ENCODE measurements around the gene BPGM.
"Not testable (repeated sequence)": the region's sequence is repeated elsewhere in the genome, so short reads cannot be mapped to it uniquely, and the experiment has no call there.

The BPGM gene

DNA sequence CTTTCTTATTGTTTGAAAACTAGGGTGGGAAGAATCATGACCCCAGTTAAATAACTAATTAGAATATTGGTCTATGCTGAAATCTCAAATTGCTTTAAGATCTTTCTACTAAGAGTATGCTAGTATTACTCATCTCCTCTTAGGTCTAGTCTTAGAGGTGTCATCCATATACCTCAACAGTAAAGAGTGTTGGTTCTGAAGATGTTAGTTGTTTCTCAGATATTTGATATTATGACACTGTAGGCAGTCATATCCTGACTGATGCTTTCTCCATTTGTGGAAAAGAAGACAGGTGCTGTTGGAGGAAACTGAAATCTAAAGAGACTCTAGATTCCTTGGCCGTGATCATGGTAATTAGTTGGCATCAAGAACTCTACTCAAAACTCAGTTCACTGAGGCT is 21.2 kb downstream of the BPGM start:
- no peak for DNase-seq

DNA sequence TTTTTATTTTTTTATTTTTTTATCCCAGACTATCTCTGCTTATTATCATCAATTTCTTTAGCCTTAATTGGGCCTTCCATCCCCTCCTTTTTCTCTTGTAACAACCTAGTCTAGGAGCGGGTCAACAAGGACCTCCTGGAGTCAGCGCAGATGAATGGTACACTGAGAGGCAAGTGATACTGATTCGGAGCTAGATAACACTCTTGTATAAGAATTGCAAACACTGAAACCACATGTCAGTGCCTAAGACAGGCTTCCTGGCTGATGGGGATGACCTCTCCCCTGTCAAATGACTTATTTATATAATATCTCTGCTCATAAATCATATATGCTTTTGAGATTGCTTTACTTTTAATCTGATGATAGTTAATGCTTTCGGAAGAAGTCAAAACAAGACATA is 22.7 kb downstream of the BPGM start:
- no peak for DNase-seq

DNA sequence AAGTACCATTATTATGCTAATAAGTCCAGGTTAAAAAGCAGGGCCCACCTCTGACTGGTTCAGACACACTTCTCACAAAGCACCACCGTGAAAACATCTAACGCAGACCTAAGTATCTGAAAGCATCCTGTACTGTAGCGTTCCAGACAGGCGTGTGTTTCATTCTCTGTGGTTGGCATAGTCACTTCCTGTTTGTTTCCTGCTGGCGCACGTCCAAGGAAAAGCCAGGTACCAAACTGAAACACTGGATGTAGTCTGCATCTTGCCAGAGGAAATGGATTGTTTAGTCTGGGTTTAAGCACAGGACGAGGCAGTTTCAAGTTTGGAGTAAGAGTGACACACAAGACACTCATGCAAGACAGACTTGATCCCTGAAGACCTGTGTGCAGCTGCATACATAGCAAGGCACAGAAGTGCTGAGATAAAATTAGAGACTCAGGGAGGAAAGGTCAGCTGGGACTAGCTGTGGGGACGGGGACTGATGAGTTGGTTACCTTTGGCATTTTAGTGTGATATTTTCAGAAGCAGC is 23.3 kb downstream of the BPGM start:
- peak; percentile 92 for DNase-seq

DNA sequence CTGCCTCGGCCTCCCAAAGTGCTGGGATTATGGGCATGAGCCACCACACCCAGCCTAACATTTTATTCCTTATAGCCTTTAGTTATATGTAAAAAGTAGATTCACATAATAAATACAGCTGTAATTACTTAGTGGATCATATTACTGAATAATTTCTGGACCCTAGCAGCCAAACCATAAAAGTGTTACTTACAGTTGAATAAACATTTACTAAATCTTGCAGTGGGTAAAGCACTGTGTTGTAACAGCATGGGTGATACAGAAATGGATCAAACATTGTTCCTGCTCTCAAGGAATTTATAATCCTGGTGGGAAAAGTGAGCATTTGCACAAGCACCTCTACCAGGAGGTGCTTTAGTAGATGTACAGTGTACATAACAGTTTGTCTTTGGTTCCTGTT is 25.0 kb downstream of the BPGM start:
- no peak for DNase-seq

DNA sequence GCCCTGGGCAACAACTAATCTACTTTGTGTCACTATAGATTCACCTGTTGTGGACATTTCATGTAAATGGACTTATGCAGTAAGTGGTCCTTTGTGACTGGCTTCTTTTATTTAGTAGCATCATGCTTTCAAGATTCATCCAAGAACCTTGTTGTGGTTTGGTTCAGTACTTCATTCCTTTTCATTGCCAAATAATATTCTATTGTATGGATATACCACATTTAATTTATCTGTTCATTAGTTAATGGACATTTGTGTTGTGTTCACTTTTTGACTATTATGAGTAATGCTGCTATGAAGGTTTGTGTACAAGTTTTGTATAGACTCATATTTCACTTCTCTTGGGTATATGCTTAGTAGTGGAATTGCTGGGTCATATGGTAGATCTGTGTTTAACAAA is 27.8 kb downstream of the BPGM start:
- DNase-seq, result no peak

DNA sequence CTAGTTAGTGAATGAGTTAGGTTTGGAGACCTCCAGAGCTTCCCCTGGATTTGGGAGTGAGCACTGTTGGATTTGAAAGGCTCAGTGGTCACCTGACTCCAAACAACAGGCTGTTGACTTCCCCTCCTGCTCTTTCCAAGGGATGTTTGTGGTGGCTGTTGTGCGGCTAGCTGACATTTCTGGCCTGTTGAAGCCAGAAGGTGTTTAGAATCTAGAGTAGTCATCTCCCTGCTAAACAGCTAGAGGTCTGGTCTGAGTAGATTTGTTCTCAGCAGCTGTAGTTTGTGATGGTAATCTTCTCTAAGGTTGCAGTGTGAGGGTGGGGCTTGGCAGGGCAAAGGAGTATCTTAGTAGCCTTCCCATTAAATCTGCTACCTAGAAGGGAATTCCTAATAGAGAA is 30.1 kb downstream of the BPGM start:
- DNase-seq, result no peak

DNA sequence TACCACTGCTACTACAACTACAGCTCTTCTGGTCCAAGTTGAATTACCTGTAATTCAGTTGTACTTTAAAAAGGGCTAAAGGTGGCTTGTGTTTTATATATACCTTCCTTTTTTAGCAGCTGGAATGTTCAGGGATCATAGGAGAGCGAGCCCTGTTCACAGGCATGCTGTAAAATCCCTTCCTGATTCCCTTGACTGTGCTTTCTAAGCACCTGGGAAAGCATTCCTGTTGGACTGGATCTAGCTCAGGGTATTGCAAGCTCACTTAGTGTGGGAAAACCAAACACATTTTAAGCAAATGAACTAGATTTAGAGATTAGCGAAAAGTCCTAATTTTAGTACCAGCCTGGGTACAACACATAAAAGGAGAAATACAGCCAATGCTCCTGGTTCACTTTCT is 31.5 kb downstream of the BPGM start:
- DNase-seq, result no peak

DNA sequence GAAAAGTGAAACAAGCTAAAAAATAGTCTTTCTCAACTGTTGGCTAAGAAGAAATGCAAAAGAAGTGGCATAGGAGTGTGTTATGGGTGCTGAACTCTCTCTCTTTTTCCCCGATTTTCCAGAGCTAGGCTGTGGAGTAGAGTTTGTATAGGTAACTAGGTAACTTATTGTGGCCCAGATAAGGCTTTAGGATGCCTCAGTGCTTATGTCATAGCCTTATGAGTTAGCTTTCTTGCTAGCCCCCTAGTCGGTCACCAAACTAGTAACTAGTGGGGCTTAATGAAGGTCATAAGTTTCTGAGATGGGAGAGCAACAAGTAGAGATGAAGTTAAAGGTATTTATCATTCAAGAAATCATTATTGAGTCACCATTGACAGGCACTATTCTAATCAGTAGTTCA is 32.4 kb downstream of the BPGM start:
- no peak for DNase-seq

DNA sequence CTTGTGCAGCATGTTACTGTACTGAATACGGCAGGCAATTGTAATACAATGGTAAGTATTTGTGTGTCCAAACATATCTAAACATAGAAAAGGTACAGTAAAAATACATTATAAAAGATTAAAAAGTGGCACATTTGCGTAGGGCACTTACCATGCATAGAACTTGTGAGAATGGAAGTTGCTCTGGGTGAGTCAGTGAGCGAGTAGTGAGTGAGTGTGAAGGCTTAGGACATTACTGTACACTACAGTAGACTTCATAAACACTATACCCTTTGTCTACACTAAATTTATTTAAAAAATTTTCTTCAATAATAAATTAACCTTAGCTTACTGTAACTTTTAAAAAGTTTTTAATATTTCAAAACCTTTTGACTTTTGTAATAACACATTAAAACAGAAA is 37.5 kb downstream of the BPGM start:
- DNase-seq, result no peak

DNA sequence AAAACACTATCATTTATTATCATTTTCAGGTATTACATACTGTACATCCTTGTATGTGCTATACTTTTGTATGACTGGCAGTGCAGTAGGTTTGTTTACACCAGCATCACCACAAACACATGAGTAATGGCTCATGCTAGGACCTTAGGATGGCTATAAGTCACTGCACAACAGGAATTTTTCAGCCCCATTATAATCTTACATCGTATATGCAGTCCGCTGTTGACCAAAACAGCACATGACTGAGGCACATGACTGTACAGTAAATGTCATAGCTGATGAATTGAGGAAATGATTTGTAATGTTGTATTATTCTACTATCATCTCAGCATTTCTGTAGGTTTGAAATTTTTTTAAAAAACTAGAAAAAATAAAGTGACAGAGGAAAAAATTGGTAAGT is 38.6 kb downstream of the BPGM start:
- DNase-seq, result no peak

DNA sequence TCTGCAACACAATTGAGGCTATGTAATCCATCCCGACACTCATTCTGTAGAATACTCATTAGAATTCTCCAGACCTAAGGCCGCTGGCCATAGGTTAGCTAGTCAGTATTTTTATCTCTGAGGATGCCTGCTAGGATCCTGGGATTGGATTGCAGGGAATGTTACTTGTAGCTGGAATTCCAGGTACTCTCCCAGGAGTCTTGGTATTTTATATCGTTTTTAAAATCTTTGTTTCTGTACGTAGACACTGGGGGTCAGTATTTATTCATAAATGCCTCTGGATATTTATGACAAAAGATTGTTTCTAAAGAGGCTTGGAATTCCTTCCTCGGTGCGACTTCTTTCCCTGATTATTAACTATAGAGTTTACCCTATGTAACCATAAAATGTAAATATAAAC is 40.1 kb downstream of the BPGM start:
- no peak for DNase-seq

DNA sequence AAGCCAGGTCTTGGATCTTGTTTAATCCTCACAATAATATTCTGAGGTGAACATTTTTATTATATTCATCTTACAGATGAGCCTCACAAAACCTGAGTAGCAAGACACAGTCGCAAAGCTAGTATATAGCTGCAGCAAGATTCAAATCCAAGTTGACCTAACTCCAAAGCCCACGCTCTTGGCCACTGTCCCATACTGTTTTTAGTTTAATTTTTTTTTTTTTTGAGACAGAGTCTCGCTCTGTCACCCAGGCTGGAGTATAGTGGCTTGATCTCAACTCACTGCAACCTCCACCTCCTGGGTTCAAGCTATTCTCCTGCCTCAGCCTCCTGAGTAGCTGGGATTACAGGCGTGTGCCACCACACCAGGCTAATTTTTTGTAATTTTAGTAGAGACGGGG is 42.9 kb downstream of the BPGM start:
- DNase-seq, result not testable (repeated sequence)

DNA sequence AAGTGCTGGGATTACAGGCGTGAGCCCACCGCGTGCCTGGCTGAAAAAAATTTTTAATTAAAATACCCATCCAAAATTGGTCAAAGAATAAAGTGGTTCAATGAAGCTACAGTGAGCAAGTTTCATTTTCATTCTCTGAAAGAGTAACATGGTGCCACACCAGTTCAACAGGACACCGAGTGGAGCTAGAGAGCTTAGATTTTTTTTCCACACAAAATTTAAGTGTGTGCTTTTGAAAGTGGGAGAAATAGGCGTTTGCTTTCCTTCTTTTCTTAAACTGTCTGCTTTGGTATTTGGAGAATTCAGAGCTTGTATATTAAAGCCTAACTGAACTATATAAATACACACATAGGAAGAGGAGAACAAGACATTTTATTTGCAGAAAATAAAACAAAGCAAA is 43.4 kb downstream of the BPGM start:
- no peak for DNase-seq

DNA sequence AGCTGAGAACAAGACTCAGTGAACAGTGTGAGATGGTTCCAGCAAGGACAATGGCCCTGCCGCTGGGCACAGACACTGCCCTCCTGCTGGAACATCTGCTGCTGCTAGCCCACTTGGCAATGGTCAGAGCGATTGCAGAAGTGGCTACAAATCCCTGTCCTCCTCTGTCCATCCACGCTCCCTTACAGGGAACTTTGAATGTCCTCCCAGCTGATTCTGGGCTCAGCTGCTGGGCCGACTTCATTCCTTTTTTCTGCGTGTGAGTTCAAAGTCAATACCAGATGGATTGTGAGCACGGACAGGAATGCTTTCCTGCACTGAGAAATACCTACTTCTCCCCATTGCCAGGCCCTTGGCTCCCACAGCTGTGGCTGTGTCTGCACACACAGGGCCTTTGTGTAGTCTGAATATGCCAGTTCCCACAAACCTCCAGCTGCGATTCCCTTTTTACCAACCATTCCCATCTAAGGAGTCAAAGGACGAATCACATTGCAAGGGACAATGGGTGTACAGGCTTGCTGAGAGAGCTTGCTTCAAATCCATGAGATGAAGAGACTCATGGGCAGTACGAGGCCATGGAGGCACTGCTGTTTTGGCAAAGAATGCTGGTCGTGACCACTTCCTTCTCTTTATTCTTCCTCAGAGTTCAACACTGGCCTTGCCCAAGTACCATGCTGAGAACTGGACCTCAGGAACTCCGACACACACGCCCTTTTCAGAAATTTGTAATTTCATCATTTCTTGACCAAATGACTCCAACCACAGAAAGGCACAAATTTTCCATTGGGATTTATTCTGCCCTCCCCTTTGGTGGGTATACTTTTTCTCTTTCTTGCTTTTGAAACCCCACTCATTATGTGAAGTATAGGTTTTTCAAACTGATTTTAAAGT is 44.2 kb downstream of the BPGM start:
- no peak for DNase-seq

DNA sequence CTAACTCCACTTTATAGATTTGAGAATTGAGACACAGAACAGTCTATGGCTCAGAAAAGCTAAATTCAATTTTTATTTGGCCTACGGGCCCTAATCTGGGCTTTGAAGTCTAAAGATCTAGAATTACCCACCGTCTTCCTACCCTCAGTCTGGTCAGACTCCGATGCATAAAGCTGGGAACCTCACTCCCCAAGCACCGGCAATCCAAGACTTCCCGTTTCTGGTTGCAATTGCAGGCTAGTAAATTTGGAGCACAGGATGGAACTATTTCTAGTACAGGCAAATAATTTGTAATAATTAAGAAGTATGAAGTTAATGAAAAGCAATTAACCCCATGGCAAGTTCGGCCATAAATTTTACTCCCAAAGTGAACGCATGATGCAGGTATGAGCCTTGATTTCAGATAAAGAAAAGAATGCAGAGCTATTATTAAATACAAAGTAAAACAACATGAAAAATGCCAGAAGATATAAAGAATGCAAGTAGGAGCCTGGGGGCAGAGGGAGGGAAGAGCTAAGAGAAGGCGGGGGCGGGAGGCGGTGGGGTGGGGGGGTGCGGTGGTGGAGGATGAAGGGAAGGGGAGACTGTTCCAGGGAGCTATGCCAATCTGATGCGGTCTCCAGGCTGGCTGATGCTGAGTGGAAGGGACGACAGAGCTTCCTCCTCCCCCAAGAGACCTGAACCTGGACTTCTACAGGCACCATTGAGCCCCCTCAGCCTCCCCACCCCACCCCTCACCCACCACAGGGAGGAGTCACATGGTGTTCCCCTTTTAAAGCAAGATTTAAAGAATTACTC is 45.1 kb downstream of the BPGM start:
- DNase-seq, result no peak

DNA sequence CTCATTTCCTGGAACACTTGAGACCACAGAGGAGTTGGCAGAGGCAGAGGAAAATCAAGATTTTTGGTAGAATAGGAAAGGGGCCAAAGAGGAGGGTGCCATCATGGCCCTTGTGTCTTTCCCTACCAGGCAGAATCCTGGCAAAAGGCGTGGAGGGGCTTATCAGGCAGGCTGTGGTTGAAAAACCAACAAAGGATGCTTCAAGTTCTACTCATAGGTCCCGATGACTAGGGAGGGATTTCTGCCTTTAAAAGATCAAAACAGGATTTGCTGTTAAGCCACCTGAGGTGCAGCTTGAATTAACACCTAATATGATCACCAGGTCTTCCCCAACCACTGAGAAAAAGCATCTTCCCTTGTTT is 45.7 kb downstream of the BPGM start:
- DNase-seq, result no peak

DNA sequence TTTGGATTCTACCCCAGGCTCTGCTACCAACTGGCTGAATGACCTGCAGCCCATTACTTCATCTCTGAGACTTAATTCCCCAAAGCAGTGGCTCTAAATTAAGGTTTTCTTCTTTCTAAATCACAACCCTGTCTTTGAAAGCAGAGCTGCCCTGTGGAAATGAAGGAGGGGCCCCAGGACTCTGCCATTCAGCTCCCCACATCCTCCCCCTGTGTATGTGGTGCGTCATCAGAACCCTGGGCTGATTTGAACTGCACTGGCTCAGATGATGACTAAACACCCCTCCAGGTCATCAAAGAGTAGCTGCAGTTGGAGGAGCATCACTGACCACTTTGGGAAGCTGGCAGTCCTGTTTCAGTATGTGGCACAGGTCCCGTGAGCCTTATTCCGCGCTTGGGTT is 46.6 kb downstream of the BPGM start:
- DNase-seq, result no peak

DNA sequence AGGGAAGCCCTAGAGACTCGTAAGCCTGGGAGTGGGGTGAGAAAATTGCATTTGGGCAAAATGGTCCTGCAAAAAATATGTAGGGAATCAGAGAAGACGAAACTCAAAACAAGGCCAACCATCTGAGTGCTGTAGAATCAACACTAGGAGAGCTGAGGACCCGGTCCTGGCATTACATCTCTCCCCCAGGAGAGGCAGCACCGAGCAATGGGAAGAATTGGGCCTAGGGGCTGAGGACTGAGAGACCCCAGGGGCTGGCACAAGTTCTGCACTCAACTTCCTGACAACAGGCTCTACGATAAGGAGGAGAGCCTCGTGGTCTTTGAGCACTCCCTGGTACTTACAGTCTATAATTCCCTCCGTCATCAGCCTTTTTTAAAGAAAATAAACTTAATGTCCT is 47.6 kb downstream of the BPGM start:
- DNase-seq, result no peak

DNA sequence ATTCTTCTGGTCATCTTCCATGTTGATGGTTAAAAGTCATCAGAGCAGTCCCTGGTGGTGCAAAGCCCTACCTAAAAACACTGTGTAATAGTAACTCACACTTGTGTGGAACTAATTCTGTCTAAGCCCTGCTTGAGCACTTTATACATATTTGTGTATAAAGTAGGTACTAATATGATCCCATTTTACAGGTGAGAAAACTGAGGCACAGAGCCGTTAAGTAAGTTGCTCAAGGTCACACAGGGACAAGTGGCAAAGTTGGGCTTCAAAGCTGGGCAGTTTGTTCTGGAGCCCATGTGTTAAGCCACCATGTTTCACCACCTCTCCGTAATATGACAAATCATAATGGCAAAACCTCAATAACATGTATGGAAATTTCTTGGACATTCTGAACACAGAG is 48.1 kb downstream of the BPGM start:
- no peak for DNase-seq

DNA sequence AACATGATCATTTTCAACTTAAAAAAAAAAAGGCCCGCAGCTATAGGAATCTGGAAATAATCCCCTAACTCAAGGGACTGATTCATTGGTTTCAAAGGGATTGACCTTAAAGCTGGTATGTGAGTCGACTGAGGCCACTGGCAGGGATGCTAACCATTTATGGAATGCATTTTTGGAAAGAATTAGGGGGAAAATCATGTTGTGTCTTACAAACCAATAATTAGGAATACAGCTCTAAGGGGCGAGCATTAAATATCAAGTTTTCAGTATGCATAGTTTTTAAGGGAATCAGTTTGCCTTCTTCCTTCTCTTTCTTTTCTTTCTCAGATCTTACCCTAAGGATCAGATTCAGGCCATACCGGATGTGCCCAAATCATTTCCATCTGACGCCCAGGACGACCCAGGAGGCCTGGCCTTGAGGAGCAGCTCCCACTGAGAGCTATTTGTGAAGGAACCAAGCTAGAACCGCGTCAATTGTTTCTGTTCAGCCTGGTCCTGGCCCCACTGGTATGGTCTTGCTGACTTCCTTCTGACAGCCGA is 48.7 kb downstream of the BPGM start:
- DNase-seq, result no peak

DNA sequence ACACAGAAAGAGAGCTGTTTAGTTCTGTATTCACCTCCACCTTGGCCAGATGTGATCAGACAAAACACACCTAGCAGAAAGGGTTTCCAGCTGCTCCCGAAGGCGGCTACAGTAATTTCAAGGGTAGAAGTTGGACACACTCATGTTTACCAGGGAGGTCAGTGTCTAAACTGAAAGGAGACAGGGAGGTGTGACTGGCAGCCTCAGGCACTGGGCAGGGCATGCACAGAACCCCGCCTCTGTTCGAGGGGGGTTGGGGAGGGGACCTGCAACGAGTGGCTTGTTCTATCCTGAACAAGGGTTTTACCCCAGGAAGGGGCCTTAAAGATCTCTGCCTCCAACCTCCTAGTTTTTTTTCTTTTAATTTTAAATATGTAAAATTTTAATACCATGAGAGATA is 49.6 kb downstream of the BPGM start:
- no peak for DNase-seq

DNA sequence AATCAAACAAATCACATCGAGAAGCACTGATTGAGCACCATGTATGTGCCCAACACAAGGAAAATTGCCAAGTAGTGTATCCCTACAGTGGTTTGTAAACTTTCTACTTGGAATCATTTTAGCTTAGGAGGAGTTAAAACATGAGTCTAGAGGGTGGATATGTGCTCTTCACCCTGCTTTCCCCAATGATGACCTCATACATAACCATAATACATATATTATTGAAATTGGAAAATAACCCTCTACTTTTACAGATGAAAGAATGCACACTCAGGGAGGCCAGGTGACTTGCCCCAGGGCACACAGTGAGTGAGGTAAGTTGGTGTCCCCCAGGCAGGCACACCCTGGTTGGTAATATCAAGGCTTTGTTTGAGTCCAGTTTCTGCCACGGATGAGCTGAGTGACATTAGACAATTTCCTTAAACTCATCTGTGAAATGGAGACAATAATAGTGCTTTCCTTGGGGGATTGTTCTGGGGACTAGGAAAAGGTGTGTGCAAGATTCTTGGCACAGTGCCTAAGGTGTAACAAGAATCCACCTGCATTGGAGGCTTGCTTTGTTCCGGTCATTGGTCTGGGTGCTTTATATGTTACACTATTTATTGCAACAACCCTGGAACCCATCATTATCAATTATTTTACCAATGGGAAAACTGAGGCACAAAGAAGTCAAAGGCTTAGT is 50.7 kb downstream of the BPGM start:
- DNase-seq, result no peak

DNA sequence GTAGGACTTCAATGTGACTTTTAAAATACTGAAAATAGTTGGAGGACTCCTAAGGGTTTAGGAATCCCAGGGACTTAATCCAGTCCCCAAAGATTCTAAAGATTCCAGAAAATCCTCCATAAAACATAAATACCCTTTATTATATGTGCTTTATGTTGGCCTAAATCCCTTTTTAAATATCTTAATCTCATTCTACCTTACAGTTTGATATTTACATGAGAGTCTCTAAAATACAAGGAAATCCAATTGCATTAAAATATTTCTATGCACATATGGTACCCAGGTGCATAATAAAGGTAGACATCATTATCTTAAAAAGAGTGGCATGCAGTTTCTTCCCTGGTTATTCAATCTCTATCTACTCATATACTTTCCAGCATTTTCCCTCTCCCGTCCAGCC is 51.8 kb downstream of the BPGM start:
- DNase-seq, result no peak
